Activated naive CD8-positive, alpha-beta T cell treated with anti-CD3 and anti-CD28 coated beads for 36 hours (primary cell): ENCODE measurements around the gene CHN2. TPM values are rescaled to one million over a fixed set of nuclear protein-coding genes. Genes with fewer than 3 reads are reported as not detected.
A peak's percentile ranks its signal among the peaks of the same experiment; 100 is the strongest.

Source experiments
- DNase-seq: peaks from one replicate; pipeline ENCODE4 v3.0.0; 2021
- H3K27ac Mint-ChIP-seq: one replicate; pipeline ENCODE4 v1.8.0; 2022; ENCODE audit warnings: mild to moderate bottlenecking, moderate library complexity, mixed read lengths
- H3K27me3 Mint-ChIP-seq: one replicate; pipeline ENCODE4 v1.8.0; 2022; ENCODE audit warnings: mild to moderate bottlenecking, mixed read lengths
- H3K36me3 Mint-ChIP-seq: one replicate; pipeline ENCODE4 v1.8.0; 2021; ENCODE audit warnings: mild to moderate bottlenecking, mixed read lengths
- H3K4me1 Mint-ChIP-seq: one replicate; pipeline ENCODE4 v1.8.0; 2021; ENCODE audit warnings: mixed read lengths
- H3K4me3 Mint-ChIP-seq: one replicate; pipeline ENCODE4 v1.8.0; 2022; ENCODE audit warnings: mild to moderate bottlenecking, moderate library complexity, mixed read lengths
- H3K9me3 Mint-ChIP-seq: one replicate; pipeline ENCODE4 v1.8.0; 2022; ENCODE audit warnings: mixed read lengths
- total RNA-seq, 2 experiments: library from RNA; stranded (reverse); gene quantifications; one replicate each; pipeline ENCODE4 v1.2.3, GENCODE V29; 2021

CHN2 gene
- total RNA-seq: 1 to 10 TPM in 1 of 2 experiments, under 1 TPM in 1; 0.80 to 1.6 TPM

- H3K27me3 Mint-ChIP-seq: peaks cover 85% of the 10 kb centered on the region
- DNase-seq: peak; percentile 57
Observed at GRCh38 chr7:29194594-29195427, at the start of gene CHN2. TSS of gene CHN2 (plus strand) at chr7:29194775.

DNA sequence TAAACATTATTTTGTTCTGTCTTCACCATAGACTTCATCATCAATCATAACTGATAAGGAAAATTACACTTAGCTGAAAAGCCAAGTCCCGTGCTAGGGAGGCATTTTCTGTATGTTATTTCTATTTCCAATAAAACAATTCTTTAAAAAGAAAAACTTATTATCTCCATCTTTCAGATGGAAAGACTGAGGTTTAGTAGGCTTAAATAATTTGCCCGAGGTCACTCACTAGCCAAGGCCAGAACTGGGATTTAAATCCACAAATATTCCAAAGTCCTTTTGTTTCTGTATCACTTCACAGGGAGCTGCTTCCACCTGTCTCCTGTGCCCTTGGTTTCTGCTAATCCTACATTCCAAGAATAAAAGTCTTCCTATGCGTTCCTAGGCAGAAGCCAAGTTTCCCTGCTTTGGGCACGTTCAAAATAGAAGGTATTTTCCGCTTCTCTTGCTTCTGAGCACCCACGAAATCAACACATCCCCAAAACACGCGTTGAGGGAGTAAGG, 49.0 kb upstream of the CHN2 start:
- no peaks in the 10 kb centered on the region for H3K9me3 Mint-ChIP-seq
- no peak for DNase-seq
- H3K36me3 Mint-ChIP-seq: no peaks in the 10 kb centered on the region
- H3K4me1 Mint-ChIP-seq: peaks cover 5% of the 10 kb centered on the region
- H3K4me3 Mint-ChIP-seq: no peak overlapping the region
- H3K27ac Mint-ChIP-seq: no peak overlapping the region
- peaks cover 49% of the 10 kb centered on the region for H3K27me3 Mint-ChIP-seq

More at GRCh38 chr7:29194594-29195427, at the start of gene CHN2:
- Mint-ChIP-seq H3K9me3 (no peaks in the 10 kb centered on the region), H3K27ac (no peak within 1 kb of the TSS), H3K4me1 (peaks cover 18% of the 10 kb centered on the region), H3K4me3 (peak within 1 kb of the TSS; percentile 78), H3K36me3 (no peaks in the 10 kb centered on the region)

- H3K36me3 Mint-ChIP-seq: no peaks in the 10 kb centered on the region
- peak within 1 kb of the TSS; percentile 10 for H3K4me3 Mint-ChIP-seq
- peaks cover 5% of the 10 kb centered on the region for H3K4me1 Mint-ChIP-seq
- no peak for DNase-seq
- no peaks in the 10 kb centered on the region for H3K9me3 Mint-ChIP-seq
- no peak within 1 kb of the TSS for H3K27ac Mint-ChIP-seq
- peaks cover 49% of the 10 kb centered on the region for H3K27me3 Mint-ChIP-seq
Observed at GRCh38 chr7:29146057-29146706, 48.4 kb upstream of the CHN2 start, which contains the start of gene CPVL. TSS of gene CPVL (minus strand) at chr7:29146537. CDS start at chr7:29121061, 25,476 bp downstream.

DNA sequence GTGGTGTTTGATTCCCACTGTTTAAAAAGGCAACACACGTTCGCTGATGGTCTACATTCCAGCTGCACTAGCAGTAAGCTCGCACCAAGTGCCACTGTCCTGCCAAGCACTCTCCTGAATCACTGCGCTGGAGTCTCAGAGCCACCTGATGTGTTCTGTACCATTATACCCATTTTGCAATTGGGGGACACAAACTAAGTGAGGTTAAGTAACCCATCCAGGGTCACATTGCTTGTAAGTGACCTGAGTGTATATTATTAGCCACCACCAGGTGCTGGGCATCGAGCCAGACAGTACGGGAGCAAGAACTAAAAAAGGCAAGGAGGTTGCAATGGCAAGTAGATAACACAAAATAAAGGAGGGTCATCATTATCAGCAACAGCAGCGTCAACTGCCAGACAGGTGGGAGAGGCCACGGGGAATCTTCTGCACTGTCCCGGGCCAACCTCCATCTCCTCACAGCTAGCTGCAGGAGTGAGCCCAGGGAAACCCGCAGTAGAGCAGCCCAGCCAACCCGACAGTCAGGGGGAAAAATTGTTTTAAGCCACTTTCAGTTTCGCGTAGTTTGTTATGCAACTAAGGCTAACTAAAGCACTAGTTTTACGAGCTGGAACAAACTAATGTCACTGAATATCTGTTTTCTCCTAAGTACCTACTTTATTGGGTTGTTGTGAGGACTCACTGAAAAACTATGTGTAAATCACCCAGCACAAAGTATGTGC, 47.5 kb upstream of the CHN2 start:
- no peaks in the 10 kb centered on the region for H3K9me3 Mint-ChIP-seq
- no peak for DNase-seq
- H3K4me3 Mint-ChIP-seq: no peak overlapping the region
- peaks cover 5% of the 10 kb centered on the region for H3K4me1 Mint-ChIP-seq
- H3K27ac Mint-ChIP-seq: no peak overlapping the region
- H3K36me3 Mint-ChIP-seq: no peaks in the 10 kb centered on the region
- peaks cover 49% of the 10 kb centered on the region for H3K27me3 Mint-ChIP-seq

GRCh38 chr7:29147821-29148220, 46.8 kb upstream of the CHN2 start:
- Mint-ChIP-seq H3K27me3 (peaks cover 49% of the 10 kb centered on the region), H3K4me3 (no peak overlapping the region), H3K4me1 (peaks cover 5% of the 10 kb centered on the region), H3K9me3 (no peaks in the 10 kb centered on the region), H3K36me3 (no peaks in the 10 kb centered on the region), H3K27ac (no peak overlapping the region)
- no peak for DNase-seq

DNA sequence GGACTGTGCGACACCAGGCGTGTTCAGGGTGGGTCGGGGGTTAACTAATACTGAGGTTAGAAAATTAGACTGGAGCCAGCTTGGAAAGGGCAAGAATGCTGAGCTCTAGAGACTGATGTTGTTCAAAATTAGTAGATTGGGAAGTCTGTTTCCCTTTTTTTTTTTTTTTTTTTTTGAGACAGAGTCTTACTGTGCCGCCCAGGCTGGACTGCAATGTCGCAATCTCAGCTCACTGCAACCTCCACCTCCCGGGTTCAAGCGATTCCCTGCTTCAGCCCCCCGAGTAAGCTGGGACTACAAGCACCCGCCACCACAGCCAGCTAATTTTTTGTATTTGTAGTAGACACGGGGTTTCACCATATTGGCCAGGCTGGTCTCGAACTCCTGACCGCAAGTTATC, 45.5 kb upstream of the CHN2 start:
- Mint-ChIP-seq H3K27me3 (peaks cover 48% of the 10 kb centered on the region), H3K9me3 (no peaks in the 10 kb centered on the region), H3K36me3 (no peaks in the 10 kb centered on the region), H3K4me3 (no peak overlapping the region), H3K4me1 (peaks cover 5% of the 10 kb centered on the region), H3K27ac (no peak overlapping the region)
- DNase-seq: no peak

DNA sequence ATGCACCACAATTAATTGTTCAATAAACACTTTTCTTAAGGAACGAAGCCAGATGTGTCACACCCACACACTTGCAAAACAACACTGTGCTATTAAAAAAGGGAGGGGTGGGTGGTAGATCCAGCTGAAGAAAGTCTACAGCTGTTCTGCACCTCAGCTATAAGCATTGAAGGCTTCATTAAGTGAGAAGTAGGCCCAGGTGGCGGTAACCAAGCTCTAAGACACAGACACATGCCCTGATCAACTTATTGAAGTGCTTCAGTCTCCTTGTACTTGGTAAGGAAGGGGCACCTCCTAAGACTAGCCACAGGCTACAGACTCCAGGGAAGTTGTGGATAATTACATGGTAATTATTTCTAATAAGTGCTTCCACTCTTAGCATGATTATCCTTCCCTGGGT, 43.7 kb upstream of the CHN2 start:
- H3K9me3 Mint-ChIP-seq: no peaks in the 10 kb centered on the region
- peaks cover 30% of the 10 kb centered on the region for H3K27me3 Mint-ChIP-seq
- no peak for DNase-seq
- H3K4me3 Mint-ChIP-seq: no peak overlapping the region
- peaks cover 5% of the 10 kb centered on the region for H3K4me1 Mint-ChIP-seq
- H3K27ac Mint-ChIP-seq: no peak overlapping the region
- H3K36me3 Mint-ChIP-seq: no peaks in the 10 kb centered on the region

- Mint-ChIP-seq H3K27ac (no peak overlapping the region), H3K36me3 (no peaks in the 10 kb centered on the region), H3K27me3 (peaks cover 15% of the 10 kb centered on the region), H3K4me3 (no peak overlapping the region), H3K9me3 (no peaks in the 10 kb centered on the region), H3K4me1 (peaks cover 6% of the 10 kb centered on the region)
- DNase-seq: no peak
Observed at GRCh38 chr7:29154076-29154475, 40.5 kb upstream of the CHN2 start.

GRCh38 chr7:29156907-29157452, 37.6 kb upstream of the CHN2 start:
- Mint-ChIP-seq H3K27ac (no peak overlapping the region), H3K27me3 (peaks cover 15% of the 10 kb centered on the region), H3K4me1 (peaks cover 6% of the 10 kb centered on the region), H3K4me3 (no peak overlapping the region), H3K36me3 (no peaks in the 10 kb centered on the region), H3K9me3 (no peaks in the 10 kb centered on the region)
- DNase-seq: no peak

- H3K9me3 Mint-ChIP-seq: no peaks in the 10 kb centered on the region
- peaks cover 6% of the 10 kb centered on the region for H3K4me1 Mint-ChIP-seq
- peaks cover 15% of the 10 kb centered on the region for H3K27me3 Mint-ChIP-seq
- H3K36me3 Mint-ChIP-seq: no peaks in the 10 kb centered on the region
- no peak overlapping the region for H3K27ac Mint-ChIP-seq
- H3K4me3 Mint-ChIP-seq: no peak overlapping the region
- DNase-seq: no peak
Observed at GRCh38 chr7:29158795-29159423, 35.7 kb upstream of the CHN2 start.

DNA sequence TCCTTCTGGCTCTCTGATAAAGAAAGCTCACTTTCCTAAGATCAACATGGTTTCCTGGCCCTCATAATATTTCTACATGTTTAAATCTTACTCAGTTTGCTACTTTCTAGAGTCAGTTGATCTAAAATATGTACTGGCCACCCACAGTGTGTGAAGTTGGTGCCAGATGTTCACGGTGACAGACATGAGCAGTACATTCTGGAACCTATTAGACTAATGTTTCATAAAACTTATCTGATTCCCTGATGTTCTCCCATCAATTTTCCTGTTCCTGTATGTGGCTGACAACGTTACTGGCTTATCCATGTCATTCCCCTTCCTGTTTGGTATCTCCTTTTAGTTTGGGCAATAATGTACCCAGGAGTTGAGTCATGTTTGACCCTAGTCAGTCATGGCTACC, 34.5 kb upstream of the CHN2 start:
- Mint-ChIP-seq H3K27ac (no peak overlapping the region), H3K4me3 (no peak overlapping the region), H3K9me3 (peaks cover 2% of the 10 kb centered on the region), H3K36me3 (no peaks in the 10 kb centered on the region), H3K4me1 (peaks cover 6% of the 10 kb centered on the region), H3K27me3 (peaks cover 15% of the 10 kb centered on the region)
- DNase-seq: no peak

DNA sequence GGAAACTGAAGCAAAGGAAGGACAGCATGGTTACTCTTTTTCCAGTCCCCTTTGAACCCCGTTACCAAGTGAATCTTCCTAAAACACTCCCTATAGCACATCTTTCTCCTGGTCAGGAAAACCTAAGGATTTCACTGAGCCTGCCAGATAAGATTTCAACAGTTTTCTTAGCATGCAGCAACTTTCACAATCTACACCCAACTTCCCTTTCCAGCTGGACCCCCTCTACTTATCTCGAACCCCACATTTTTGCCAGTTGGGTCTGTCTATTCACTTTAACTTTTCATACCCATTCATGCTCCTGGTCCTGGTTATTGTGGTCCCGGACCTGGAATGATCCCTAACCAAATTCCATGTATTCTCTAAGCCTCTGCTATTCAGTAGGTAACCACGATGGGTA, 33.3 kb upstream of the CHN2 start:
- no peaks in the 10 kb centered on the region for H3K36me3 Mint-ChIP-seq
- peaks cover 15% of the 10 kb centered on the region for H3K27me3 Mint-ChIP-seq
- no peak for DNase-seq
- H3K27ac Mint-ChIP-seq: no peak overlapping the region
- H3K9me3 Mint-ChIP-seq: peaks cover 2% of the 10 kb centered on the region
- no peak overlapping the region for H3K4me3 Mint-ChIP-seq
- H3K4me1 Mint-ChIP-seq: peaks cover 6% of the 10 kb centered on the region

GRCh38 chr7:29162577-29162976, 32.0 kb upstream of the CHN2 start:
- Mint-ChIP-seq H3K9me3 (peaks cover 2% of the 10 kb centered on the region), H3K4me1 (no peaks in the 10 kb centered on the region), H3K27ac (no peak overlapping the region), H3K4me3 (no peak overlapping the region), H3K27me3 (peaks cover 8% of the 10 kb centered on the region), H3K36me3 (no peaks in the 10 kb centered on the region)
- no peak for DNase-seq

DNA sequence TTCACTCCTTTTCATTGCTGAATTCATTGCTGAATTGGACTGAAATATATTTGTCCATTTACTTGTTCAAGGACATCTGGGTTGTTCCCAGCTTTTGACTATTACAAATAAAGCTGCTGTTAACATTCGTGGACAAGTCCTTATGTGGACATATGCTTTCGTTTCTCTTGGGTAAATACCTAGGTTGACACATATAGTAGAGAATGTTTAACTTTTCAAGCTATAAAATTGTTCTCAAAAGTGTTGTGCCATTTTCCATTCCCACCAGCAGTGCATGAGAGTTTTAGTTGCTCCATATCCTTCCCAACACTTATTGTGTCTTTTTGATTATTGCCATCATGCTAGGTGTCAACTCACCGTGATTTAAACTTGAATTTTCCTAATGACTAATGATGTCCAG, 30.7 kb upstream of the CHN2 start:
- Mint-ChIP-seq H3K36me3 (no peaks in the 10 kb centered on the region), H3K27me3 (peaks cover 6% of the 10 kb centered on the region)

More for the DNA sequence above, 30.7 kb upstream of the CHN2 start:
- Mint-ChIP-seq H3K9me3 (peaks cover 2% of the 10 kb centered on the region), H3K4me1 (no peaks in the 10 kb centered on the region), H3K4me3 (no peak overlapping the region), H3K27ac (no peak overlapping the region)
- no peak for DNase-seq
